ENCODE measurements around the gene HACD3.

The HACD3 gene

DNA sequence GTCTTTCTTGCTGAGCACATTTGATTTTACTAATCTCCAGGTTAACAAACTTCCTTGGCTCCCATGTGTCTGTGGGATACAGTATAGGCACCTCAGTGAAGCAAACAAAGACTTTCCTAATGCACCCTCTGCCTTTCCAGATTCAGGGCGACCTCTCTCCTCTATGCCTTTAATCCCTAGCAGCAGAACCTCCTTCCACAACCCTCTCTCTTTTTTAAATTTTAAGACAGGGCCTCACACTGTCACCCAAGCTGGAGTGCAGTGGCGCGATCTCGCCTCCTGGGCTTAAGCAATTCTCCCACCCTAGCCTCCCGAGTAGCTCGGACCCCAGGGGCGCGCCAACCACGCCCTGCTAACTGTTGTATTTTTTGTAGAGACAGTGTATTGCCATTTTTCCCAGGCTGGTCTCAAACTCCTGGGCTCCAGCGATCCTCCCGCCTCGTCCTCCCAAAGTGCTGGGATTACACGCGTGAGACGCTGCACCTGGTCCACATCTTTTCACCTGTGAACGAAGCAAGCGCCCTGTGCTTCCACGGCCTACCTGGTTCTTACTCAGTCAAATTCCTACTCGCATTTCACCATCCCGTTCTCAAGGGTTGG is 1.7 kb upstream of the HACD3 start:
- H3K4me3 ChIP-seq (replicated peaks; ENCODE audit: low read depth, low read length): no peak overlapping the region
- DNase-seq (ENCODE audit: extremely low read depth, low read depth): no peak
- TF ChIP-seq, protein P1, sequence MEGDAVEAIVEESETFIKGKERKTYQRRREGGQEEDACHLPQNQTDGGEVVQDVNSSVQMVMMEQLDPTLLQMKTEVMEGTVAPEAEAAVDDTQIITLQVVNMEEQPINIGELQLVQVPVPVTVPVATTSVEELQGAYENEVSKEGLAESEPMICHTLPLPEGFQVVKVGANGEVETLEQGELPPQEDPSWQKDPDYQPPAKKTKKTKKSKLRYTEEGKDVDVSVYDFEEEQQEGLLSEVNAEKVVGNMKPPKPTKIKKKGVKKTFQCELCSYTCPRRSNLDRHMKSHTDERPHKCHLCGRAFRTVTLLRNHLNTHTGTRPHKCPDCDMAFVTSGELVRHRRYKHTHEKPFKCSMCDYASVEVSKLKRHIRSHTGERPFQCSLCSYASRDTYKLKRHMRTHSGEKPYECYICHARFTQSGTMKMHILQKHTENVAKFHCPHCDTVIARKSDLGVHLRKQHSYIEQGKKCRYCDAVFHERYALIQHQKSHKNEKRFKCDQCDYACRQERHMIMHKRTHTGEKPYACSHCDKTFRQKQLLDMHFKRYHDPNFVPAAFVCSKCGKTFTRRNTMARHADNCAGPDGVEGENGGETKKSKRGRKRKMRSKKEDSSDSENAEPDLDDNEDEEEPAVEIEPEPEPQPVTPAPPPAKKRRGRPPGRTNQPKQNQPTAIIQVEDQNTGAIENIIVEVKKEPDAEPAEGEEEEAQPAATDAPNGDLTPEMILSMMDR (IDR thresholded peaks at IDR 0.05; ENCODE audit: low read depth, low read length, missing control alignments): no peak

DNA sequence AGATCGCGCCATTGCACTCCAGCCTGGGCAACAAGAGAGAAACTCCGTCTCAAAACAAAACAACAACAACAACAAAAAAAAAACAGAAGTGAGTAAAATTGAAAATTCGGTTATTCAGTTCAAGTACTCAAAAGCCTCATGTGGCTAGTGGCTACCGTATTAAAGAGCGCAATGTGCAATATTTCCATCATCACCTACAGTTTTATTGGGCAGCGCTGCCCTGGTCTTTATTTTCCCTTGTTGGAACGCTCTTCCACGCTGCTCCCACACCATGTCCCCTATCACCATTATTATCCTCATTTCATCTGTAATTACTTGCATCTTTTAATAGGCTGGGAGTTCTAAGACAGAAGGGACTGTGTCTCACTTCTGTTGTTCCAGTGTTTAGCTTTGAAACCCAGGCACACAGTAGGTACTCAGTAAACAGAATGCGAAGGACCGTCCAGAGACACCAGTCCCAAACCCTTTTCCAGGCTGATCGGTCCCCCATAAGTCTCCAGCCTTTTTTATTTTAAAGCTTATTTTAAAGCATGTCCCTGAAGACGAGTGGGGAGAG is 423 bp upstream of the HACD3 start:
- peak overlapping the region; percentile 86 for H3K4me3 ChIP-seq (replicated peaks; ENCODE audit: low read depth, low read length)
- TF ChIP-seq, protein P1 (IDR thresholded peaks at IDR 0.05; ENCODE audit: low read depth, low read length, missing control alignments): no peak
- DNase-seq (ENCODE audit: extremely low read depth, low read depth): no peak

DNA sequence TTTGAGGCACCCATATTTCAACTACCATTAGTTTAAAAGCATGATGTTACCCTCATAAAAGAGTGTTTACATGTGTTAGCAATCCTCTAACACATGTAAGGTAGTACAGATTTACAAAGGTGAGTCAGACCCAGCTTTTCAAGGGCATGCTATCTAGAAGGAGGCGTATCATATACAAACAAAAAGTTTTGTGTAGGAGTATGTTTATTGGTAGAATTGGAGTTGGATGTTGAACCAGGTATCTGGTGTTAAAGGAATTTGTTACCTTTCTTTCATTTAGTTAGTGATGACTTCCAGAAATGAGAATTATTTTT is 2.4 kb downstream of the HACD3 start:
- TF ChIP-seq, protein P1 (IDR thresholded peaks at IDR 0.05; ENCODE audit: low read depth, low read length, missing control alignments): no peak
- DNase-seq (ENCODE audit: extremely low read depth, low read depth): peak; percentile 56
- H3K4me3 ChIP-seq (replicated peaks; ENCODE audit: low read depth, low read length): peak overlapping the region; percentile 6; the same call in 1 of the 2 replicates

DNA sequence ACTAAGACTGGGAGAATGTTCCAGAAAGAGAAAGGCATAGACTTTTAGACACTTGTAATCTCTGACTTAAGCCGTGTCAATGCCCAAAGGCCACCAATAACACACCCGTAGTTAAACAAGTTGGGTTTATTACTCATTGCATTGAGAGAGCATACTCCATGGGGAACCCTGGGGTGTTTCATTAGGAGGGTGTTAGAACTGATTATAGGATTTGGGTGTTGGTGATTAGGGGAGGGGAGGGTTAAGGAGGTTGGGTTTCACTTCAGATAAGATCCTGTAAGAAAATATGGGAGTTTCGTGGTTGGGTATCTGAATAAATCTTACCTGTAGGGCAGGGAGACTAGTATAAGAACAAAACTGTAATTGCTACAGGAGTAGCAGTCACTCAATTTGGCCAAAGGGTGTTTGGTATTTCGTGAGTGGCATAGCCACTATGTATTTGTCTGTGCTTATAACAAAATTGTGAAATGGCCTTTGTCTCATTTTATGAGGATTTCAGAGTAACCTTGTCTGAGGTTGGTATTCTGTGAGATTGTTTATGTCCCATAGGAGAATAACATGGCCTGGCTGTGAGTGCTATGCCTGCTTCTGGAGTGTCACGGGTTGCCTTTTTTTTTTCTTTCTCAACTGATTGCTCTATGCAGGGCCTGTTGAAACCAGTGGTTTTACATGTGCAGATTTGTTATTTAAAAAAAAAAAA is 2.9 kb downstream of the HACD3 start:
- peak overlapping the region; percentile 6; the same call in 1 of the 2 replicates for H3K4me3 ChIP-seq (replicated peaks; ENCODE audit: low read depth, low read length)
- TF ChIP-seq, protein P1 (IDR thresholded peaks at IDR 0.05; ENCODE audit: low read depth, low read length, missing control alignments): no peak
- DNase-seq (ENCODE audit: extremely low read depth, low read depth): no peak

DNA sequence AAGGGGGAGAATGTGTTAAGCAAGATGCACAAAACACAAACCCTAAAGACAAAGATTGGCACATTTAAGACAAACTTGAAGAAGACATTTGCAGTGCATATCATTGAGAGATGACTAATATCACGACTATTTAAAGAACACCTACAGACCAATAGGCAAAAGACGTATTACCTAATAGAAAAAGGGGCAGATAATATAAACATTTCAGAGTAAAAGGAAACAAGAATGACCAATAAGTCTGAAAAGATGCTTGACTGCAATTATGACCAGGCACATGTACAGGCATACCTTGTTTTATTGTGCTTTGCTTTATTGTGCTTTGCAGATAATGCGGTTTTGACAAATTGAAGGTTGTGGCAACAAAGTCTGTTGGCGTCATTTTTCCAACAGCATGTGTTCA is 4.9 kb downstream of the HACD3 start:
- no peak overlapping the region for H3K4me3 ChIP-seq (replicated peaks; ENCODE audit: low read depth, low read length)
- no peak for DNase-seq (ENCODE audit: extremely low read depth, low read depth)
- TF ChIP-seq, protein P1 (IDR thresholded peaks at IDR 0.05; ENCODE audit: low read depth, low read length, missing control alignments): no peak

DNA sequence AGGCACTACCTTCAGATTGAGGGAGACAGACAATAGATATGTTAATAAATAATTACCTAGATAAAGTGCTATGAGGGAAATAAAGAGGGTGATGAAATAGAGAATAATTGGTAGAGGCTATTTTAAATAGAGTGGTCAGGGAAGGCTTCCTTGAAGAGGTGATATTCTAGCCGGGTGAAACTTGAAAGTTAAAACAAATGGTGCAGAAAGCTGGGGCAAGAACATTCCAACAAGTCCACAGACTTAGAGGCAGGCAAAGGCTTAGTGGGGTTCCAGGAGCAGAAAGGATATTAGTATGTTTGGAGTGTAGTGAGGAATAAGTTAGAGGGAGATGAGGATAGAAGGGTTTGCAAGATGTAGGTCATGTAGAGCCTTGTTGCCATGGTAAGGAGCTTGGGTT is 10.1 kb downstream of the HACD3 start:
- H3K4me3 ChIP-seq (replicated peaks; ENCODE audit: low read depth, low read length): no peak overlapping the region
- DNase-seq (ENCODE audit: extremely low read depth, low read depth): no peak
- TF ChIP-seq, protein P1 (IDR thresholded peaks at IDR 0.05; ENCODE audit: low read depth, low read length, missing control alignments): no peak
